AG10803 (cell line): ENCODE results near the gene BPIFA1.

Experiments
- DNase-seq: peaks from one replicate; pipeline ENCODE4 v3.0.0; 2010; ENCODE audit warnings: low read depth
- H3K4me3 ChIP-seq: 2 replicates; pipeline ENCODE4 v1.5.1; 2011; ENCODE audit warnings: mild to moderate bottlenecking, low read length, control low read depth
- TF ChIP-seq, protein P1 (sequence below): conservative IDR thresholded peaks from 2 replicates; pipeline ENCODE4 v1.5.1; 2011; ENCODE audit warnings: mild to moderate bottlenecking, low read length, control low read depth, inconsistent platforms

BPIFA1 gene

DNA sequence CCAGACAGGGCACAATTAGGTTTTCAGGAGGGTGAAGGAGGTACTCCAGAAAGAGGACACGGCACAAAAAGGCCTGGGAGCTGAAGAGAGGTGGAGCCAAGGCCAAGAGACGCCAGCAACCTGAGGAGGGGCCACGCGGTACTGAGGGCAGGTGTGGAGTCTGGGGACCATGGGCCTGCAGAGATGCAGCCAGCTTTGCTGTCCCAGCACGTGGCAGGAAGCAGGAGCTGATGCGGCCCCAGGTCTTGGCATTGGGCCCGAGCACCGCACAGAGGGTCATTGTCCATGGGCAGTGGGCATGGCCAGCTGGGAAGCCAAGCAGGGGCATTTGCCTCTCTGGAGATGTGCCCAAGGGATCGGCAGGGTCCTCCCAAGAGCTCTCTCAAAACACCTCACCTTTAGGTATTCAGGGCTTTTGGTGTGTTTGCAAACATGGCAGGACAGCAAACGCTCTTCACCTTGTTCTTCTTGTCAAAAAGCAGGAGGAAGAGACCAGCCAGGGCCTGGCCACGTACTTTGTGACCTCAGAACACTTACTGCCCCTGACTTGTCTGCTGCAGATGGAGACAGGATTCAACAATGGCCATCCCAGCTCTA, 45.9 kb downstream of the BPIFA1 start:
- H3K4me3 ChIP-seq: no peak overlapping the region
- TF ChIP-seq, protein P1, sequence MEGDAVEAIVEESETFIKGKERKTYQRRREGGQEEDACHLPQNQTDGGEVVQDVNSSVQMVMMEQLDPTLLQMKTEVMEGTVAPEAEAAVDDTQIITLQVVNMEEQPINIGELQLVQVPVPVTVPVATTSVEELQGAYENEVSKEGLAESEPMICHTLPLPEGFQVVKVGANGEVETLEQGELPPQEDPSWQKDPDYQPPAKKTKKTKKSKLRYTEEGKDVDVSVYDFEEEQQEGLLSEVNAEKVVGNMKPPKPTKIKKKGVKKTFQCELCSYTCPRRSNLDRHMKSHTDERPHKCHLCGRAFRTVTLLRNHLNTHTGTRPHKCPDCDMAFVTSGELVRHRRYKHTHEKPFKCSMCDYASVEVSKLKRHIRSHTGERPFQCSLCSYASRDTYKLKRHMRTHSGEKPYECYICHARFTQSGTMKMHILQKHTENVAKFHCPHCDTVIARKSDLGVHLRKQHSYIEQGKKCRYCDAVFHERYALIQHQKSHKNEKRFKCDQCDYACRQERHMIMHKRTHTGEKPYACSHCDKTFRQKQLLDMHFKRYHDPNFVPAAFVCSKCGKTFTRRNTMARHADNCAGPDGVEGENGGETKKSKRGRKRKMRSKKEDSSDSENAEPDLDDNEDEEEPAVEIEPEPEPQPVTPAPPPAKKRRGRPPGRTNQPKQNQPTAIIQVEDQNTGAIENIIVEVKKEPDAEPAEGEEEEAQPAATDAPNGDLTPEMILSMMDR: no peak
- DNase-seq: no peak

DNA sequence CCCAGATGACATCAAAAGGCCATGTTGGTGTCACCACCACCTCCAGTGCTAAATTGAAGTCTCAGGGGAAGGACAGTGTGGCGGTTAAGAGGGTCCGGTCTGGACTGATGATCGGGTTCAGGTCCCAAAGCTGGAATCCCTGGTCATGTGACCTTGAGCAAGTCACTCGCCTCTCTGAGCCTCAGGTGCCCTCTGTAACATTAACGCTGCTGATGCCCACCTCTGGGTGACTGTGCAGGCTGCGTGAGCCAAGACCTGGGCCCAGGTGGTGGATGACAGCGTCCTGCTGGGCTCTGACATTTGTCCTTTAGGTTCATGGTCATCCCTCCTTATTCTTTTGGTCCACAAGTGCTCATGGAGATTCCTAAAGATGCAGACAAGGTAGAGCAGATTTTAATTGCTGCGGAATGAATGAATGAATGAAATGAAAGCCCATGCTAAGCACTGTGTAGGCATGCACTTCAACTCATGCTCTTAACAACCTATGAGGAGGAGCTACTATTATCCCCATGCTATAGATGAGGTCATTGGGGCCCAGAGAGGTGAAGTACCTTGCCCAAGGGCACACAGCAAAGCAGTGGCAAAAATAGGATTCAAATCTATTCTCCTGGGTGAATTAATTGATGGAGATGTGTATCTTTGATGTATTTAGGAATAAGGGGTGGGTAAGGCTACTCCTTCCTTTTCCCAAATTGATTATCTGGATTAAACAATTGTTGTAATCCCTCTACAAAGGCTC, 46.6 kb downstream of the BPIFA1 start:
- TF ChIP-seq, protein P1: no peak
- H3K4me3 ChIP-seq: no peak overlapping the region

DNA sequence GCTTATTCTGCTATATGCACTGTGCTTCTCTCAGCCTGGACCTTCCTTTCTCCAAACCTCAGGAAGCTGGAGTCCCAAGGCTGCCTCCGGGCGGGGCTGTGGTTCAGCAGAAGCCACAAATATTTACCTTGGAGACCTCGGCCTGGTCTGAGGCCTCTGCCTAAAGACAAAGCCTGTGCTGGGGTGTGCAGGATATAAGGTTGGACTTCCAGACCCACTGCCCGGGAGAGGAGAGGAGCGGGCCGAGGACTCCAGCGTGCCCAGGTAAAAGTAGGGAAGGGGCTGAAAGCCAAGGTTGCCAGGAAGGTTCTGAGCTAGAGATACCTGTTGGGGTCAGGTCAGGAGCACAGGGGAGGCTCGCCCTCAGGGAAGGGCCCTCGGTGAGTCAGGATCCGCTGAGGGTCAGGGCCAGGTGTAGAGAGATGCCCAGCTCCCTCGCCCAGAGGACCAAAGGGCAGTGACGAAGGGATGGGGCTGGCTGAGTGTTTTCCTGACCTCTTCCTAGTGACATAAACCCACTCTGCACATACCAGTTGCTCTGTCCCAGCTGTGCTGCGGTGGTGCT, 47.3 kb downstream of the BPIFA1 start, which contains the start of gene BPIFB1:
BPIFB1 (plus strand) TSS at position 224 of the 565 bp plus-strand sequence. CDS start 2,860 bp downstream, outside the sequence.
- TF ChIP-seq, protein P1: no peak

More for the DNA sequence above, 46.6 kb downstream of the BPIFA1 start:
- DNase-seq: no peak

DNA sequence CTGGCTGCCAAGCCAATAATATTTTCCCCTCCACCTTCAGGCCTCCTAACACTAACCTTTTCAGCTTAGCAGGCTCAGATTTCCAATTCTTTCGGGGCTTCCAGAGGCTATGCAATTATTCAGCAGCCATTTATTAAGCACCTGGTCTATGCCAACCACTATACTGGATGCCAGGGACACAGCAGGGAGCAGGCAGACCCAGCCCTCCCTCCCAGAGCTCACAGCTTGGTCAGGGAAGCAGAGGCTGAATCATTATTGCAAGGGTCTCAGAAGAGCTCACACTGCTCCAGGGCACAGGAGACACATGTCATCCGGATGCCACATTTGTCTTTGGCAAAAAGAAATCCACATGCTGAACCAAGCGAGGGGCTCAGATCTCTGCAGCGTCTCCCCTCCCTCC, 48.5 kb downstream of the BPIFA1 start:
- no peak for DNase-seq
- no peak overlapping the region for H3K4me3 ChIP-seq
- TF ChIP-seq, protein P1: no peak

More for the DNA sequence above, 47.3 kb downstream of the BPIFA1 start, which contains the start of gene BPIFB1:
- H3K4me3 ChIP-seq: no peak within 1 kb of the TSS
- DNase-seq: no peak

DNA sequence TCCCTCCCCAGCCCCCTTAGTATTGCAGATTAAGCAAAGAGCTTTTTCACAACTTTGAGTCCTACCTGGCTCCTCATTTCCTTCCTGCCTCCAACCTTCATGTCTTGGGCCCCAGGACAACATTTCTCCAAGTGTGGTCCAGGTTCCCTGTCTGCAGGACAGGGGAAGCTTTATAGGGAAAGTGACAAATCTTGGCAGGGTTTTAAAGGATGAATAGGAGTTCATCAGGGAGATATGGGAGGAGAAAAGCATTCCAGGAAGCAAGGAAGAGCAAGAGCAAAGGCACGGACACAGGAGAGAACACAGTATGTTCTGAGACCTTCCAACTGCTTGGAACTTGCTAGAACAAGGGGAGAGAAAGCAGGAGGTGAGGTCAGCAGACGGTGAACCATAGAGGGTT, 49.1 kb downstream of the BPIFA1 start:
- DNase-seq: no peak
- no peak overlapping the region for H3K4me3 ChIP-seq
- TF ChIP-seq, protein P1: no peak

DNA sequence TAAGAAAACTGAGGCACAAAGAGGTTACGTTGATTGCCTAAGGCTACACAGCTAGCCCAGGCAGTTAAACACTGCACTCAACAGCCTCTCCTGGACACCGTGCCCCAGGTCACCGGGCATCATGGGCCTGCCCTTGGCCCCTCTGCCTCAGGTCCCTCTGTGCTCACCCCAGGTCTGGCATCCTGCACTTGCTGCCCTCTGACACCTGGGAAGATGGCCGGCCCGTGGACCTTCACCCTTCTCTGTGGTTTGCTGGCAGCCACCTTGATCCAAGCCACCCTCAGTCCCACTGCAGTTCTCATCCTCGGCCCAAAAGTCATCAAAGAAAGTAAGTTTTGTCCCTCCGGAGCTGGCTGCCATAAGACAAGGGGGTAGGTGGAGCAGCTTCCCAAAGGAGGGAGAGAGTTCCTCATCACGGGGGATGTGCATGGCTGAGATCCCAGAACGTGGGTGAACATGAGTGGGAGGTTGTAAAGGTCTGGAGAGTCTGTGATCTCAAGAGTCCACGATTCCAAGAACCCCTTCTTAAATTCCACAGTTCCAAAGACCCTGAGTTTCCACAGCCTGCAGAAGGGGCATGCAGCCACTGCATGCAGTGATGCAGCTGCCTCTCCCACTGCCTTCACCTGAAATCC, 50.2 kb downstream of the BPIFA1 start:
- TF ChIP-seq, protein P1: no peak
- DNase-seq: no peak
- no peak overlapping the region for H3K4me3 ChIP-seq
